ENCODE data around the gene DHX35. TPM values are rescaled to one million over a fixed set of nuclear protein-coding genes. Genes with fewer than 3 reads are reported as not detected.

The DHX35 gene
- total RNA-seq, 1 experiment from 2014 or later, result 20.4 TPM

- no peak for TF ChIP-seq E2F1 (CRISPR knock-in tag; IDR thresholded peaks at IDR 0.05)
- no peak for TF ChIP-seq PREB (CRISPR knock-in tag; IDR thresholded peaks at IDR 0.05; ENCODE audit: borderline replicate concordance)
- TF ChIP-seq SMAD4 (CRISPR knock-in tag; IDR thresholded peaks at IDR 0.05), result no peak
- TF ChIP-seq ZNF512 (CRISPR knock-in tag; IDR thresholded peaks at IDR 0.05; ENCODE audit: borderline replicate concordance), result no peak
- no peak for TF ChIP-seq NFATC4 (CRISPR knock-in tag; IDR thresholded peaks at IDR 0.05)
- no peak for TF ChIP-seq GABPB1 (CRISPR knock-in tag; IDR thresholded peaks at IDR 0.05)
- TF ChIP-seq ZNF423 (CRISPR knock-in tag; IDR thresholded peaks at IDR 0.05), result no peak
- TF ChIP-seq ZNF263 (CRISPR knock-in tag; IDR thresholded peaks at IDR 0.05; ENCODE audit: low read depth), result no peak
These were observed 34.1 kb upstream of the DHX35 start (continued) for GRCh38 chr20:38927902-38928578.

GRCh38 chr20:38930242-38930569 lies 31.9 kb upstream of the DHX35 start:
- no peak for ATAC-seq
- H3K4me1 Mint-ChIP-seq, result peaks cover 43% of the 10 kb centered on the region
- peaks cover 25% of the 10 kb centered on the region for H3K36me3 Mint-ChIP-seq
- no peak overlapping the region; the same call in 1 of the 2 replicates for H3K4me3 Mint-ChIP-seq
- ChIA-PET POLR2A (interaction anchor here (1.4 kb wide), 1 partner anchor 32 kb away, joined by 10 read pairs; the partner anchor contains the start of gene DHX35), CTCF (interaction anchor here (0.6 to 2.0 kb wide), 2 partner anchors 186 to 271 kb away, joined by 3 to 6 read pairs; no protein-coding TSS in a partner anchor)
- H3K27me3 Mint-ChIP-seq (ENCODE audit: low read depth), result no peaks in the 10 kb centered on the region
- DNase-seq (ENCODE audit: low spot score), result no peak
- H3K9me3 Mint-ChIP-seq, result no peaks in the 10 kb centered on the region
- H3K27ac Mint-ChIP-seq, result peak overlapping the region; percentile 70; the same call in 1 of the 2 replicates
- no peak for TF ChIP-seq PREB (CRISPR knock-in tag; IDR thresholded peaks at IDR 0.05; ENCODE audit: borderline replicate concordance)
- TF ChIP-seq ETV6 (CRISPR knock-in tag; IDR thresholded peaks at IDR 0.05), result no peak
- no peak for TF ChIP-seq ATF3 (CRISPR knock-in tag; conservative IDR thresholded peaks at IDR 0.05)
- TF ChIP-seq SP1 (CRISPR knock-in tag; conservative IDR thresholded peaks at IDR 0.05), result no peak
- no peak for TF ChIP-seq ZNF138 (CRISPR knock-in tag; conservative IDR thresholded peaks at IDR 0.05)
- no peak for TF ChIP-seq HMGXB4 (CRISPR knock-in tag; IDR thresholded peaks at IDR 0.05)
- TF ChIP-seq E2F1 (CRISPR knock-in tag; IDR thresholded peaks at IDR 0.05), result no peak
- TF ChIP-seq EMX1 (CRISPR knock-in tag; IDR thresholded peaks at IDR 0.05), result no peak
- TF ChIP-seq AR (CRISPR knock-in tag; IDR thresholded peaks at IDR 0.05), result no peak
- TF ChIP-seq NFATC4 (CRISPR knock-in tag; IDR thresholded peaks at IDR 0.05), result no peak
- TF ChIP-seq SOX15 (CRISPR knock-in tag; IDR thresholded peaks at IDR 0.05), result no peak
- no peak for TF ChIP-seq PRRX2 (CRISPR knock-in tag; IDR thresholded peaks at IDR 0.05)
- no peak for TF ChIP-seq ZMAT4 (CRISPR knock-in tag; IDR thresholded peaks at IDR 0.05)
- no peak for TF ChIP-seq TEAD1 (CRISPR knock-in tag; IDR thresholded peaks at IDR 0.05)
- no peak for TF ChIP-seq JAZF1 (CRISPR knock-in tag; IDR thresholded peaks at IDR 0.05)
